OCI-LY1 (cell line): Measurements from ENCODE around the gene CEP95.

Source experiments
- H2AFZ ChIP-seq: fragments of 200-600 bp; sonication (generic), shearing (Covaris generic); 2 replicates; pipeline ENCODE4 v1.6.0; 2014; ENCODE audit warnings: antibody characterized with exemption, mild to moderate bottlenecking, low read length
- H3F3A ChIP-seq: fragments of 200-600 bp; sonication (generic), shearing (Covaris generic); 2 replicates; pipeline ENCODE4 v1.6.0; 2014; ENCODE audit warnings: mild to moderate bottlenecking, antibody characterized with exemption, low read length, moderate library complexity; ENCODE audit not compliant: insufficient read depth
- H3K27ac ChIP-seq: fragments of 200-600 bp; sonication (generic); 2 replicates; pipeline ENCODE4 v1.5.1; 2014; ENCODE audit warnings: low read length, mixed run types, mild to moderate bottlenecking, low read depth; ENCODE audit not compliant: poor library complexity, severe bottlenecking
- H3K27me3 ChIP-seq: fragments of 200-600 bp; sonication (generic); 2 replicates; pipeline ENCODE4 v1.6.0; 2014; ENCODE audit warnings: antibody characterized with exemption, mild to moderate bottlenecking, low read length, moderate library complexity; ENCODE audit not compliant: insufficient read depth
- H3K36me3 ChIP-seq: fragments of 200-600 bp; sonication (generic); 2 replicates; pipeline ENCODE4 v1.6.1; 2014; ENCODE audit warnings: mild to moderate bottlenecking, antibody characterized with exemption, low read length, moderate library complexity, mixed read lengths; ENCODE audit not compliant: insufficient read depth
- H3K4me1 ChIP-seq: fragments of 200-600 bp; sonication (generic); 2 replicates; pipeline ENCODE4 v1.5.1; 2014; ENCODE audit warnings: mild to moderate bottlenecking, low read length, moderate library complexity; ENCODE audit not compliant: insufficient read depth, severe bottlenecking
- H3K4me2 ChIP-seq: fragments of 200-600 bp; sonication (generic), shearing (Covaris generic); 2 replicates; pipeline ENCODE4 v1.6.1; 2014; ENCODE audit warnings: low read length
- H3K4me3 ChIP-seq: fragments of 200-600 bp; sonication (generic); 2 replicates; pipeline ENCODE4 v1.5.1; 2014; ENCODE audit warnings: low read length, low read depth, mild to moderate bottlenecking, mixed read lengths; ENCODE audit not compliant: poor library complexity, severe bottlenecking
- H3K79me2 ChIP-seq: fragments of 200-600 bp; shearing (Covaris generic); 2 replicates; pipeline ENCODE4 v1.6.1; 2016; ENCODE audit warnings: mixed run types, low read length, mixed read lengths; ENCODE audit not compliant: insufficient read depth
- H3K9ac ChIP-seq: fragments of 200-600 bp; sonication (generic), shearing (Covaris generic); 2 replicates; pipeline ENCODE4 v1.6.1; 2014; ENCODE audit warnings: mild to moderate bottlenecking, low read length, mixed read lengths
- H3K9me2 ChIP-seq: fragments of 200-600 bp; sonication (generic), shearing (Covaris generic); 2 replicates; pipeline ENCODE4 v1.6.1; 2014; ENCODE audit warnings: low read depth, mild to moderate bottlenecking, low read length, mixed read lengths
- H3K9me3 ChIP-seq: fragments of 200-600 bp; shearing (Covaris generic); 2 replicates; pipeline ENCODE4 v1.6.1; 2014; ENCODE audit warnings: low read length, mixed read lengths
- H4K20me1 ChIP-seq: fragments of 200-600 bp; sonication (generic), shearing (Covaris generic); 2 replicates; pipeline ENCODE4 v1.6.0; 2016; ENCODE audit warnings: mild to moderate bottlenecking, low read length; ENCODE audit not compliant: insufficient read depth
- EZH2 ChIP-seq: fragments of 200-600 bp; sonication (generic), shearing (Covaris generic); IDR thresholded peaks from 2 replicates; pipeline ENCODE4 v1.8.0; 2017; ENCODE audit warnings: borderline replicate concordance, mixed run types, mild to moderate bottlenecking, antibody characterized with exemption, low read length, moderate library complexity, mixed read lengths
- TF ChIP-seq, protein P1 (sequence below): fragments of 200-600 bp; sonication (generic), shearing (Covaris generic); IDR thresholded peaks from 2 replicates; pipeline ENCODE4 v1.5.1; 2017; ENCODE audit warnings: mild to moderate bottlenecking, antibody characterized with exemption, low read length, moderate library complexity, mixed read lengths

CEP95 gene

DNA sequence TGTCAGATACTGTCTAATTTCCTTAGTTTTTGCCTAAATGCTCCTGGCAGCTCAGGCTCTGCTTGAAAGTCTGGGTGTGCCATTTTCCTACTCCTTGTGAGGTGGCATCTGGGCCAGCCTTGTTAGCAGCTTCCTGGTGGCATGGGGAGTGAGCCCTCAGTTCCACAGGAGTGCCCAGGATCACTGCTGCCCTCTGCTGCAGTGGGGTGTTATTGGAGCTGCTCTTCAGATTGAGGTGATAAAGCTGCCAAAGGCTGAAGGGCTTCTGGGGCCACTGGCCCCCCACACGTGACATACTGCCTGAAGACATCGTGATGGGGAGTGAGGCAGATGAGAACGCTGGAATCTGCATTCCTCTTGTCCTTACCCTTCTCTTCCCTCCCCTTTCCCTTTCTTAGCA, 27.4 kb downstream of the CEP95 start:
- no peaks in the 10 kb centered on the region for H3K79me2 ChIP-seq
- H3K4me3 ChIP-seq, result no peak overlapping the region
- H3K27ac ChIP-seq, result no peak overlapping the region
- no peak overlapping the region for H3K9ac ChIP-seq
- no peaks in the 10 kb centered on the region for H3K27me3 ChIP-seq
- no peaks in the 10 kb centered on the region for H4K20me1 ChIP-seq
- TF ChIP-seq, protein P1, sequence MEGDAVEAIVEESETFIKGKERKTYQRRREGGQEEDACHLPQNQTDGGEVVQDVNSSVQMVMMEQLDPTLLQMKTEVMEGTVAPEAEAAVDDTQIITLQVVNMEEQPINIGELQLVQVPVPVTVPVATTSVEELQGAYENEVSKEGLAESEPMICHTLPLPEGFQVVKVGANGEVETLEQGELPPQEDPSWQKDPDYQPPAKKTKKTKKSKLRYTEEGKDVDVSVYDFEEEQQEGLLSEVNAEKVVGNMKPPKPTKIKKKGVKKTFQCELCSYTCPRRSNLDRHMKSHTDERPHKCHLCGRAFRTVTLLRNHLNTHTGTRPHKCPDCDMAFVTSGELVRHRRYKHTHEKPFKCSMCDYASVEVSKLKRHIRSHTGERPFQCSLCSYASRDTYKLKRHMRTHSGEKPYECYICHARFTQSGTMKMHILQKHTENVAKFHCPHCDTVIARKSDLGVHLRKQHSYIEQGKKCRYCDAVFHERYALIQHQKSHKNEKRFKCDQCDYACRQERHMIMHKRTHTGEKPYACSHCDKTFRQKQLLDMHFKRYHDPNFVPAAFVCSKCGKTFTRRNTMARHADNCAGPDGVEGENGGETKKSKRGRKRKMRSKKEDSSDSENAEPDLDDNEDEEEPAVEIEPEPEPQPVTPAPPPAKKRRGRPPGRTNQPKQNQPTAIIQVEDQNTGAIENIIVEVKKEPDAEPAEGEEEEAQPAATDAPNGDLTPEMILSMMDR, result peak; percentile 35; the same call in 1 of the 2 replicates
- TF ChIP-seq EZH2, result no peak
- H3K9me3 ChIP-seq, result no peaks in the 10 kb centered on the region
- H3K9me2 ChIP-seq, result no peaks in the 10 kb centered on the region
- no peaks in the 10 kb centered on the region for H3F3A ChIP-seq
- no peak overlapping the region for H2AFZ ChIP-seq
- peaks cover 91% of the 10 kb centered on the region for H3K36me3 ChIP-seq
- H3K4me2 ChIP-seq, result no peak overlapping the region
- H3K4me1 ChIP-seq, result no peaks in the 10 kb centered on the region

DNA sequence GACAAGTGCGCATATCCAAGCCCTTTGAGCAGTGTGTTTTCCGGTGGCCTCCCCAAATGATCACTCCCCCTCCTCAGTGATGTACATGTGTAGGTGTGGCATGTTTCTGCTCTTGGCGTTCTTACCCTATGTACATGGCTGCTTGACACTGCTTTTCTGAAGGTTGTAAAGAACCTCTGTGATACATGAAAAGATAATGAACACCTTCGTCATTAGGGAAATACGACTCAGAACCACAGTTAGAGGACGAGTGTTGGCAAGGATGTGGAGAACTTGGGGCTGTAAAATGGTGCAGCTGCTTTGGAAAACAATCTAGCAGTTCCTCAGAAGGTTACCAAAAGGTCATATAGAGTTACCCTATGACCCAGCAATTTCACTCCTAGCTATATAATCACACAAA, 28.6 kb downstream of the CEP95 start:
- Histone ChIP-seq H3K36me3 (peaks cover 89% of the 10 kb centered on the region), H2AFZ (no peak overlapping the region), H3K79me2 (no peaks in the 10 kb centered on the region), H3K9ac (no peak overlapping the region), H3K9me3 (no peaks in the 10 kb centered on the region), H3K4me1 (no peaks in the 10 kb centered on the region), H3K27me3 (no peaks in the 10 kb centered on the region), H4K20me1 (no peaks in the 10 kb centered on the region), H3K27ac (no peak overlapping the region), H3F3A (no peaks in the 10 kb centered on the region), H3K9me2 (no peaks in the 10 kb centered on the region), H3K4me2 (no peak overlapping the region), H3K4me3 (no peak overlapping the region)
- no peak for TF ChIP-seq EZH2
- TF ChIP-seq, protein P1, result no peak

DNA sequence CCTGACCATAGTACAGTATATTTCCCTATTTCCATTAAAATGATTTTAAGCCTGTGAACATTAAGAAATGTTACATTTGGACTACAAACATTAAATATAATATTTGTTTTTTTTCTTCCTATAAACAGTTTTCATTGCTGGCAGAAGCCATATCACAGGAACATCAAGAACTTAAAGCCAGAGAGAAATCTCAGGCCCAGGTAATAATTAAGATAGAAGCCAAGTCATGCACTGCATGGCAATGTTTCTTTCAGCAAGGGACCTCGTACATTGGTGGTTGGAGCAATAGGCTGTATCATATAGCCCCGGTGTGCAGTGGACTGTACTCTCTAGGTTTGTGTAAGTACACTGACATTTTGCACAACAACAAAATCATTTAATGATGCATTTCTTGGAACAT, 30.1 kb downstream of the CEP95 start:
- no peak overlapping the region for H3K4me3 ChIP-seq
- no peak overlapping the region for H3K27ac ChIP-seq
- no peaks in the 10 kb centered on the region for H3F3A ChIP-seq
- no peaks in the 10 kb centered on the region for H4K20me1 ChIP-seq
- no peak overlapping the region for H3K4me2 ChIP-seq
- no peak for TF ChIP-seq EZH2
- TF ChIP-seq, protein P1, result no peak
- peaks cover 77% of the 10 kb centered on the region for H3K36me3 ChIP-seq
- no peaks in the 10 kb centered on the region for H3K9me2 ChIP-seq
- H3K4me1 ChIP-seq, result no peaks in the 10 kb centered on the region
- H3K27me3 ChIP-seq, result no peaks in the 10 kb centered on the region
- H3K9ac ChIP-seq, result no peak overlapping the region
- H2AFZ ChIP-seq, result no peak overlapping the region
- no peaks in the 10 kb centered on the region for H3K9me3 ChIP-seq
- H3K79me2 ChIP-seq, result no peaks in the 10 kb centered on the region
